SU-DHL-6 (cell line): Measurements from ENCODE around the gene LIME1.

Experiments
- CTCF ChIP-seq: fragments of 200-600 bp; sonication (generic); IDR thresholded peaks from one replicate; pipeline ENCODE4 v1.5.1; 2017; ENCODE audit warnings: antibody characterized with exemption, mild to moderate bottlenecking, low read length, moderate library complexity; ENCODE audit not compliant: insufficient read depth, poor library complexity, severe bottlenecking
- EZH2phosphoT487 ChIP-seq: fragments of 200-600 bp; sonication (generic), shearing (Covaris generic); conservative IDR thresholded peaks from 2 replicates; pipeline ENCODE4 v1.6.1; 2018; ENCODE audit warnings: mild to moderate bottlenecking, antibody characterized with exemption, low read length, moderate library complexity, mixed read lengths

DNA sequence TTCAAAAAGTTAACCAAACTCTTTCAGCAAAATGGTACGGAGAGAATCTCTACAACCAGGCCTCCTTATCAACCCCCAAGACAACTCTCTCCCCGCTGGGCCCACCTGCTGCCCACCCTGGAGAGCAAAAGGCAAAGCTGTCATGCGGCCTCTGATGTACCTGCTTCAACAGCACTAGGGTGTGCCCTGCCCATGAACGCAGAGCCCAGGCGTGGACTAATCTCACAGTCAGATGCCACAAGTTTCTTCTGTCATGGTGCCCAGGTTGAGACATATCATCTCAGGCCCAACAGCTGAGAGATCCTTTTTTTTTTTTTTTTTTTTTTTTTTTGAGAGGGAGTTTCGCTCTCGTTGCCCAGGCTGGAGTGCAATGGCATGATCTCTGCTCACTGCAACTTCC, 29.4 kb downstream of the LIME1 start:
- no peak for TF ChIP-seq CTCF
- no peak for TF ChIP-seq EZH2phosphoT487
